ENCODE data around the gene ZBTB40.

ZBTB40 gene

DNA sequence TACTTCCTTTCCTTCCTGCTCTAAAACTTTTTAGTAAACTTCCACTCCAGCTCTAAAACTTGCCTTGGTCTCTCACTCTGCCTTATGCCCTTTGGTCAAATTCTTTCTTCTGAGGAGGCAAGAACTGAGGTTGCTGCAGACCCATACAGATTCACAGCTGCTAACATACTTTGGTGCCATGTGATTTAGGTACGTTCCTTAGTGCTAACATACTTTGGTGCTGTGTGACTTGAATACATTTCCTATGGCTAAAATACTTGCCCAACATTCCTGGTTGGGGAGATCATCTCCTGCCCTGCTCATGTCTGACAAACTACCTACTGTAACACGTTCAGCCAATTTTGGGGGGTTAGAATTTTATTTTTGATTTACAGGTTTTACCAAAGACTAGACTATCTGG lies 6.8 kb upstream of the ZBTB40 start:
- no peaks in the 10 kb centered on the region for H3K36me3 ChIP-seq (ENCODE audit: control insufficient read depth, insufficient read depth, low read length)
- no peak for DNase-seq (ENCODE audit: extremely low read depth, insufficient read length)
- H3K27me3 ChIP-seq (replicated peaks; ENCODE audit: control insufficient read depth, insufficient read depth, low read length), result no peaks in the 10 kb centered on the region
- H3K4me3 ChIP-seq (replicated peaks; ENCODE audit: low read depth, low read length), result no peak overlapping the region
- no peak for TF ChIP-seq CTCF (IDR thresholded peaks at IDR 0.05; ENCODE audit: insufficient read depth, low read length, poor library complexity, severe bottlenecking)

- TF ChIP-seq CTCF (IDR thresholded peaks at IDR 0.05; ENCODE audit: insufficient read depth, low read length, poor library complexity, severe bottlenecking), result no peak
These were observed 4.0 kb upstream of the ZBTB40 start for GRCh38 chr1:22447621-22448111.

DNA sequence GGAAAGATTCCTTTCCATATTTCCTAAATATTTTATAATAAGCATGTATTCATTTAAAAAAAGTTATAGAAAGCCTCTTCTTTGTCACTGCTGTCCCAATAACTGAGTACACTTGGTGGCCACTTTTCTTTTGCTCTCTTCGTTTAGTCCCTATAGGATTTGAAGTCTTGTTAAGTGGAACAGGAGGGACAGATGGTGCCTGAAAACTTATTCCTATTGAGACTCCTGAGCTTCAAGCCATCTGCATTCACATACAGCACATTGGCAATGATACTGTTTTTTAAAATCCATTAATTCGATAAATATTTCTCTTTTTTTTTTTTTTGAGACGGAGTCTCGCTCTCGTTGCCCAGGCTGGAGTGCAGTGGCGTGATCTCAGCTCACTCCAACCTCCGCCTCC lies 2.0 kb upstream of the ZBTB40 start:
- Histone ChIP-seq H3K27me3 (replicated peaks; ENCODE audit: control insufficient read depth, insufficient read depth, low read length) (no peaks in the 10 kb centered on the region), H3K4me3 (replicated peaks; ENCODE audit: low read depth, low read length) (no peak overlapping the region), H3K36me3 (ENCODE audit: control insufficient read depth, insufficient read depth, low read length) (no peaks in the 10 kb centered on the region)
- no peak for TF ChIP-seq CTCF (IDR thresholded peaks at IDR 0.05; ENCODE audit: insufficient read depth, low read length, poor library complexity, severe bottlenecking)
- no peak for DNase-seq (ENCODE audit: extremely low read depth, insufficient read length)

More at GRCh38 chr1:22447621-22448111, 4.0 kb upstream of the ZBTB40 start:
- no peaks in the 10 kb centered on the region for H3K27me3 ChIP-seq (replicated peaks; ENCODE audit: control insufficient read depth, insufficient read depth, low read length)
- H3K36me3 ChIP-seq (ENCODE audit: control insufficient read depth, insufficient read depth, low read length), result no peaks in the 10 kb centered on the region
- no peak overlapping the region for H3K4me3 ChIP-seq (replicated peaks; ENCODE audit: low read depth, low read length)
- DNase-seq (ENCODE audit: extremely low read depth, insufficient read length), result no peak

DNA sequence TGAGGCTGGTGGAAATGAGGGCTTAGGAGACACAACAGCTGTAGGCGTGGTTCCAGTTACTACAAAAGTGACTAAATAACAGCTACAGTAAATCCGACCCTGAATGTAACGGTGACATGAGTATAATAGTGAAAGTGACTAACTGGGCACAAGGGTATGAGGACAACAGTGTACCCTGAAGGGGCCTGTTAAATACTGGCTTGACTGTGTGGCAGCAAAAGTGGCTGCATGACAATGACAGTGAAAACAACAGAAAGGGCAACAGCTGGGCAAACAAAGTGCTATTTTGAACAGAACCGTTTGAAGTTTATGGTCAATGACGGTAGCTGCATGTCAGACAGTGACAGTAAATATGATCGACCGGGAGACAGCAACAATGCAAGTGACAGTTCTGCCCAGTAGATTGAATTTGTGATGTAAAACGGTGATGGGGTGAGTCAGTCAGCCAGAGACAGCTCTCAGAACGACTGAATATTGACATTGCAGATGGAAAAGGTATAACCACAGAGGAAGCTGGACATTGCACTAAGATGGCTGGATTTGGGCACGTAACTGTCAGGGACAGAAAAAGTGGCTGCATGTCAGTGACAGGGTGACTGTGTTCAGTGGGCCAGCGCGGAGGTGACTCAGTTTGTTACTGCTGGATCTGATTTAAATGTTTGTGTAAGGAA lies 1.2 kb upstream of the ZBTB40 start:
- H3K36me3 ChIP-seq (ENCODE audit: control insufficient read depth, insufficient read depth, low read length), result no peaks in the 10 kb centered on the region
- TF ChIP-seq CTCF (IDR thresholded peaks at IDR 0.05; ENCODE audit: insufficient read depth, low read length, poor library complexity, severe bottlenecking), result no peak
- no peak overlapping the region for H3K4me3 ChIP-seq (replicated peaks; ENCODE audit: low read depth, low read length)
- no peaks in the 10 kb centered on the region for H3K27me3 ChIP-seq (replicated peaks; ENCODE audit: control insufficient read depth, insufficient read depth, low read length)
- DNase-seq (ENCODE audit: extremely low read depth, insufficient read length), result no peak

GRCh38 chr1:22452481-22452957 lies 868 bp downstream of the ZBTB40 start:
- TF ChIP-seq CTCF (IDR thresholded peaks at IDR 0.05; ENCODE audit: insufficient read depth, low read length, poor library complexity, severe bottlenecking), result peak; percentile 9
- H3K4me3 ChIP-seq (replicated peaks; ENCODE audit: low read depth, low read length), result peak overlapping the region; percentile 67
- no peaks in the 10 kb centered on the region for H3K27me3 ChIP-seq (replicated peaks; ENCODE audit: control insufficient read depth, insufficient read depth, low read length)
- DNase-seq (ENCODE audit: extremely low read depth, insufficient read length), result no peak
- no peaks in the 10 kb centered on the region for H3K36me3 ChIP-seq (ENCODE audit: control insufficient read depth, insufficient read depth, low read length)

Data from GM06990 (cell line).